KBM-7 (cell line): ENCODE results near the gene UVRAG.

ENCODE experiments used
- DNase-seq: peaks from one replicate; pipeline ENCODE4 v3.0.0-alpha.2; 2015
- in situ Hi-C: fragments of 300-500 bp; cut with MboI; formaldehyde crosslinking; loops from 2 replicates; pipeline ENCODE4 v1.14.3; 2020; ENCODE audit warnings: low sequenced_read_pairs, low pct_unique_long_range_greater_than_20kb, mixed read lengths

UVRAG gene

DNA sequence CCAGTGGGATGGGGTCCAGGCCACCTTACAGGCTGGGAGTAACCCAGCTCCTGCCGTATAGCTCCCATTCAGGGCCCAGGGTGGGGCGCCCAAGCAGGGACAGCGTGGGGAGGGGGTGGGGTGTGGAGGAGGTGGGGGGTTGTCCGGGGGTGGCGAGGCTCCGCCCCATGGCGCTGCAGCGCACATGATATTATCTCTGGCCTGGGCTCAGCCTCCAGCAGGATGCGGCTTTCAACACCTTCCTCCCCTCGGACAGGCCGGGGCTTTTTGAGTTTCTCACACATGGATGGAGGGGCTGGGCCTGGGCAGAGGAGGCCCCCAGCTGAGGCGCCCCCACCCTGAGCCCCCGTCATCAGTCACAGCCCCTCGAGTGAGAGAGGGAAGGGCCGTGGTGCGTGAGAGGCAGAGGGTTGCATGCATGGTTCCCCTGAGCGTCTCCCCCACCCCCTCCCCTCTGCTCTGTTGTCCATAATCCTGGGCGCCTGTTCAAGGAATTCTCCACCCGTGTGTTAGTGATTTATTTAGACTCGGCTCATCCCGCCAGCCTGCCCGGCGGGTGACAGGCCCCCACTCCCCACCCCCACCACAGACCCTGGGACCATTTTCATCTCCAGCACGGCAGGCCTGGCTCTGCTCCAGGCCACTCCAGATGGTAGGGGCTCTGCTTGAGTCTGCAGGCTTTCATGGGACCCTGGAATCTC, 346.4 kb downstream of the UVRAG start:
- in situ Hi-C loops = no loop called here
- no peak for DNase-seq

- no peak for DNase-seq
- in situ Hi-C loops = no loop called here
Observed at GRCh38 chr11:76162336-76163288, 347.6 kb downstream of the UVRAG start.

GRCh38 chr11:76163289-76163880, 348.4 kb downstream of the UVRAG start:
- DNase-seq = no peak
- in situ Hi-C loops = no loop called here

DNA sequence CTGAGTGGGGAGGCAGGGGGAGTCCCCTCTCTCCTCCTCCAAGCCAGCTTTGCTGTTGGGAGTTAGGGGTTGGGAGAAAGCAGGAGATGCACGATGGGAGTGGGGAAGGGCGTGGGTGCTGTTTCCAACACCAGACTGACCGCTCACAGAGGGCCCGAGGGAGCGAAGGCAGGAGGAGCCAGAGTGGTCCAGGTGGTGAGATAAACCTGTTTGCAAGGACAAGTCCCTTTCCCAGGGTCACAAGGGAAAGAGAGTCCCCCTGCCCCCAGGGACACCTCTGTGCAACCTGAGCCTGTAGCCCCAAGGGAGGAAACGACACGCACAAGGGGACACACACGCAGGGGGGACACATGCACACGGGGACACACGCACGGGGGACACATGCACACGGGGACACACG, 349.1 kb downstream of the UVRAG start:
- in situ Hi-C loops = no loop called here
- DNase-seq = no peak

- in situ Hi-C loops = no loop called here
- DNase-seq = no peak
Observed at GRCh38 chr11:76164861-76165751, 350.1 kb downstream of the UVRAG start.

GRCh38 chr11:76166314-76166713, 351.3 kb downstream of the UVRAG start:
- DNase-seq = no peak

DNA sequence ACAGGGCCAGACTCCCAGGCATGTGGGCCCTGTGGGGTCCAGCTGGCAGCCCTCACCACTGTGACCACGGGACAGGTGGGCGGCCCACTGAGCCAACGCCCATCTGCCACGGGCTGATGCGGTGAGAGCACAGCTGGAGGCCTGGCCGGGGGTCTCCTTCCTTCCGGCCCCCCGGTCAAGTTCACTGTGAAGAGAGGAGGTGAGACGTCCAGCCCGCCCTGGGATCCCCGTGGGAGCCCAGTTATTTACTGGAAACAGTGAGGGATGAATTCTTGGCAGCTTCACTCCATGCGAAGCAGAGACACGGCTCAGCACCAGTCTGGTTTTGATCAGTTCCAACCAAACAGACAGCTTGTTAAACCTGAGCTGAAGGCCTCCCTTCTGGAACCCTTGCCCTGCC, 352.6 kb downstream of the UVRAG start:
- in situ Hi-C loops = no loop called here

More at GRCh38 chr11:76166314-76166713, 351.3 kb downstream of the UVRAG start:
- in situ Hi-C loops = no loop called here

DNA sequence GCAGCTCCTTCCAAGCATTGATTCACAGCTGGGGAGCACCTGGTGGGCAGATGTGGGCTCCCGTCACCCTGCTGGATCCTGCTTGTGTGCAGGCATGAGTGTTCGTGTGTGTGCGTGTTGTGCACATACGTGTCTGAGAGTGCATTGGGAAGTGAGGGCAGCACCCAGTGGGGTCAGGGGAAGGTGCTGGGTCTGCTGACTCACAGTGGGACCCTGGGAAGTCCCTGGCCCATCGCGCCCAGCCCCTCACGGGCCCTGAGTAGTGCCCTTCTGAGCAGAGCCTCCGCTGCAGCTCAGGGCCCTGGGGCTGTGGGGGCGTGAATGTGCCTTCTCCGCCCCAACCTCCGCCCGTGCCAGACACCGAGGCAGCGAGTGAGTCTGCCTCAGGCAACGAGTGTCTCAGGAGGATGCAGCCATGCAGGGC, 354.5 kb downstream of the UVRAG start:
- no peak for DNase-seq
- in situ Hi-C loops = no loop called here

More for the DNA sequence above, 352.6 kb downstream of the UVRAG start:
- DNase-seq = no peak

DNA sequence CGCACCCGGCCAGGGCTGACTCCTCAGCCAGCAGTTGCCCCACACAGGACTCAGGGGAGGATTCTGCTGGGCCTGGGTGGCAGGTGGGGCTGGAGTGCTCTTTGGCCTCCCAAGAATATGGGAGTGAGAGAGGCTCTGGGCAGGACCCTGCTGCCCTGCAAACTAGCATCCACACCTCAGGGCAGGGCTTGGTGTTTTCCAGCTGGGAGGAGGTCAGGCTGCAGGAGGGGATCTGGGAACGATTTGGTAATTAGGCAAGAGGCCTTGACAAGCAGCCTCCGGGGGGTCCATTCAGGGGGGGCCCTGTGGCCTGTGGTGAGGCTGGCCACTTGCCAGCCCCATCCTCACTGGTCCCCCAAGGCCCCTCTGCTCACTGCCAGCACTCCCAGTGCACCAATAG, 355.5 kb downstream of the UVRAG start:
- in situ Hi-C loops = no loop called here
- no peak for DNase-seq

DNA sequence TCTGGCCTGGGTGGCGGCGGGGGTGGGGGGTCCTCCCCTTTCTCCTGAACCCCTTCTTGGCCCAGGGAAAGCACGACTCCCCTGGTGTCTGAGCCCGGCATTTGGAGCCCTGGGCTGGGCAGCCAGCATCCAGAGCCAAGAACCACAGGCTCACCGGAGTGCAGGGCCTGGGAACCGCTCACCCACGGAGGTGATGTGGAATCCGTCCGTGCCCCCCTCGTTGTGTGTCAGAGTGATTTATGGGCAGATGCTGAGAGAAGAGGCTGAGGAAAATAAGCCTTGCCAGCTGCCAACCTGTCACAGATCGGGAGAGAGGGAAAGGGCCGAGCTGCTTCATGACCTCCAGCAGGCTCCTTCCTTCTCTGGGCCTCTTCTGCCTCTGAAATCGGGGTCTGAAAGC, 357.6 kb downstream of the UVRAG start:
- in situ Hi-C loops = no loop called here
- no peak for DNase-seq

GRCh38 chr11:76173663-76174062, 358.7 kb downstream of the UVRAG start:
- DNase-seq = no peak
- in situ Hi-C loops = no loop called here

DNA sequence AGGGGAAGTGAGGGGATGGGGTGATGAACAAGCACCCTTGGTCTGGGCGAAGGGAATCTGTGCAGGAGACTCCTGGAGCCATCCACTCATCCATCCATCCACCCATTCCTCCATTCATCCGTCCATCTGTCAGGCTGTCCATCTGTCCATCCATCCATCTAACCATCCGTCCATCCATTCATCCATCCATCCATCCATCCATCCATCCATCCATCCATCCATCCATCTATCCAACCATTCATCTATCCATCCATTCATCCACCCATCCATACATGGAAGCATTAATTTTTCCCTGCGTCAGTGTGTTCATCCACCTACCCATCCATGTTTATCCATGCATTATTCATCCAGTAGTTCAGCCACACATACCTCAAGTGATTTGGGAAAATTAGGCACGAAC, 359.3 kb downstream of the UVRAG start:
- no peak for DNase-seq
- in situ Hi-C loops = no loop called here

DNA sequence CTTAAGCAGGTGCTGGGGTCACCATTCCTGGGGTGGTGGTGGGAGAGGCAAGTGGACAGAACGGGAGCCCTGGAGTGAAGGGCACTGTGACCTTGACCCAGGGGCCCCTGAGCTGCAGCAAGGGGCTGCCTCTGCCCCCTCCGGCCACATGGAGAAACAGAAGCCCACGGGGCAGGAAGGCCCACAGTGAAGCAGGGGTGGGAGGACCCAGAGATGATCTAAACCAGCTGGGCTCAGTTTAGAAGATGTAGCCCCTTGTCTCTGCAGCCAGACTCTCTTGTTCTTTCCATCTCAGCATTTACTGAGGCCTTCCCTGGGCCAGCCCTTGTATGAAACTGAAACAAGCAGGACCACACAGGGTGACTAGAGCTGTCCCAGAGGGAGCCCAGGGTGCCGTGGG, 360.8 kb downstream of the UVRAG start:
- no peak for DNase-seq
- in situ Hi-C loops = no loop called here

DNA sequence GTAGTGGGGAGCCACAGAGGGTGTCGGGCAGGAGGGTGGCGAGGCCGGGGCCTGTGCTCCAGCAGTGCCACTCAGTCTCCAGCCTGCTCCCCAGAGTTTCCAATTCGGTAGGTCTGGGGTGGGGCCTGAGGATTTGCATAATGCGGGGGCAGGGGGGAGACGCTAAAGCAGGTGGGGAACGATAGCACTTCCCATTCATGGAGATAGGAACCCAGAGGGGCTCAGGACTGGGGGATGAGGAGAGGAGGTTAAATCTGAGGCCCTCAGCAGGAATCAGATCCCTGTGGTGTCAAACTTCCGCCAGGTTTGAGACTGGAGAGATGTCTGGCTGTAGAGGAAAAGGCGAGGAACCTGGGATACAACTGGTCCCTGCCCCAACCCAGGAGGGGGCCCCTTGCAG, 361.5 kb downstream of the UVRAG start:
- no peak for DNase-seq
- in situ Hi-C loops = no loop called here

DNA sequence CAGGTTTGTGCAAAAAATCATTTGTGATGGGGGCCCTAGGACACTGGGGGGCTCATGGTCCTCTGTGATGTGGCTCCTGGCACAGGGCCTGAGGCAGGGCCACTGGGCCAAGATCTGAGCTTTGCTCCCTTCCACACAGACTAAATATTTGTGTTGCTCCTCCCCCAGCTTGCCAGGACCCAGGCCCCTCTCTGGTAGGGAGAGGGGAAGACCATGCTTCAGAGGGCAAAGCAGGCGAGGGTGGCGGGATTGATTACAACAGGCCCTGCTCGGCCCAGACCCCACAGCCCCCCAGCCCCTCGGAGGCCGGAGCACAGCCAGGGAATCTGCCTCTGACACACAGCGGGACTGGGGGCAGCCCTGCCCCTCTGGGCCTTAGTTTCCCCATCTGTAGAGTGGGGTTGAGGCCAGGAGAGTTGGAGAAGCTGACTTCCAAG, 362.3 kb downstream of the UVRAG start:
- in situ Hi-C loops = no loop called here
- no peak for DNase-seq

DNA sequence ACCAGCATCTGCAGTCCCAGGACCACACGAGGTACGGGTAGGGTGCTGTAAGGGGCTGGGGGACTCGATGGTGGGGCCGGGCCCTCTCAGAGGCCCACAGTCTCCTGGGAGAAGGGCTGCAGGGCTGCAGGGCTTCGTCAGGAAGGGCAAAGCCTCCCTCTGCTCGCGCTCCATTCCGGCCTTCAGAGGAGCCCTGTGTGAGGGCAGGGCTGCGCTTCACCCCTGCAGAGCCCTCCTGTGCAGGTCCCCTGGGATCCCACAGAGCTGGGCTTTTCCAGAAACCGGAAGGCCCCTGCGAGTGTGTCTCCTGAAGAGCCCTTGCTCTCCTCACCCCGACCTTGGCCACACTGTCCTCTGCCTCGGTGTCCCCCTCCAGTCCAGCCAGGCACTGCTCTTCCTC, 364.1 kb downstream of the UVRAG start:
- DNase-seq = no peak
- in situ Hi-C loops = no loop called here

GRCh38 chr11:76181371-76181770, 366.4 kb downstream of the UVRAG start:
- in situ Hi-C loops = no loop called here
- DNase-seq = no peak

- in situ Hi-C loops = no loop called here
- no peak for DNase-seq
Observed at GRCh38 chr11:76184551-76184993, 369.6 kb downstream of the UVRAG start.

DNA sequence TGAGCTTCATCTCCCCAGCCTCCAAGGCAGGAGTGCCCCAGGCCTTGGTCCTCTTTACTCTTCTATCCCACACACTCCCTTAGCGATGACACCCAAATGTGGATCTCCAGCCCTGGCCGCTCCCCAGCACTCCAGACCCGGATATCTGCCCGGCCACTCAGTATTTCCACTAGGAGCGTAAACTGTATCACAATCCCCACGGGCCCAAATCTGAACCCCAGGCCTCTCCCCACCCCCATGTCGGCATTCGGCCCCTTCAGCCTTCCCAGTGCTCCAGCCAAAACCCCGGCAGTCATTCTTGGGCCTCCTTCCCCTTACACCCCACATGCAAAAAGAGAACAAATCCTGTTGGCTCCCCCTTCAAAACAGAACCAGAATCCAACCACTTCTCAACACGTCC, 370.5 kb downstream of the UVRAG start:
- in situ Hi-C loops = no loop called here
- DNase-seq = no peak
